ENCODE data around the gene CCDC127. TPM values are rescaled to one million over a fixed set of nuclear protein-coding genes. Genes with fewer than 3 reads are reported as not detected.
"Not testable (repeated sequence)": the region's sequence is repeated elsewhere in the genome, so short reads cannot be mapped to it uniquely, and the experiment has no call there.

CCDC127 gene
- total and polyA plus RNA-seq, 2 donors (not counting 3 experiments of a cell fraction or from before 2014, with no cell fraction given): 3.4 to 6.3 TPM

DNA sequence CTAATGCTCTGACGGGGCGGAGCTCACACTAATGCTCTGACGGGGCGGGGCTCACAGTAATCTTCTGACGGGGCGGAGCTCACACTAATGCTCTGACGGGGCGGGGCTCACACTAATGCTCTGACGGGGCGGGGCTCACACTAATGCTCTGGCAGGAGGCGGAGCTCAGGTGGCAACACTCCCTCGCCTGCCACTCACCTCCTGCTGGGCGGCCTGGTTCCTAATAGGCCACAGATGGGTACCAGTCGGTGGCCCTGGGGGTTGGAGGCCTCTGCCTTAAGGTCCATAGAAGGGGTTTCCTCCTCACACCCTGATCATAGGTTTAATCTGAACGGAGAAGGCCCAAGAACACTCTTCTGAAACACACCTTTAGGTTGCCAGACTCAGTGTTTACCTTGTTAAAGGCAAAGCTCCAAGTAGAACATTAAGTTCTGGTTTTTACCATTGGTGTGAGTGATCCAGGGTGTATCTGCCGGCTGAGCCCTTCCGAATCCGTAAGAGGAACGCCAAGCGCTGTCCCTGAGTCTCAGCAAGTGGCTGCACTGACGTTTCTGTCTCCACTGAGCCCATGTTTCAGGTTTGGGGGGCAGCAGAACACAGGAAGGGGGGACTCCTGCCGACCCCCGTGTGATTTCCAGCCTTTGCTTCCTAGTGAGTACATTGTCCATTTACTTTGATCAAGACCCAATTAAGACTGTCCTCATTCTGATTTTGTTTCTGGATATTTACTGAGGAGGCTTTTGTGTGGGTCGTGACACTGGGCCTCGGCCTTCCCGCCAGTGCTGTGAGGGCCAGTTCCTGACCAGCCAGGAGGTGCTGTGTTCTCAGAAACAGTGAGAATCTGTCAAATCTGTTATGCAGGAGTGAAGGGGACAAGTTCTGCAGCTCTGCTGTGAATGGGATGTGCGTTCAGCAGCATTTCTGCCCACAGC is 51.2 kb downstream of the CCDC127 start:
- FAIRE-seq (no peak), DNase-seq (ENCODE audit: low read depth, low spot score) (no peak)
- H4K20me1 ChIP-seq (replicated peaks; ENCODE audit: control insufficient read depth, extremely low read depth, insufficient read depth, low read length): no peaks in the 10 kb centered on the region
- H3K36me3 ChIP-seq (ENCODE audit: control insufficient read depth in 2 of 2, extremely low read depth in 1 of 2, insufficient read depth in 2 of 2, low read length in 2 of 2): no peaks in the 10 kb centered on the region
- H3K9me1 ChIP-seq (replicated peaks; ENCODE audit: control insufficient read depth, extremely low read depth, insufficient read depth, low read length): no peaks in the 10 kb centered on the region
- intact Hi-C loops (cut with micrococcal nuclease): no loop called here
- no peak overlapping the region for H2AFZ ChIP-seq (ENCODE audit: low read depth, low read length)
- no peaks in the 10 kb centered on the region for H3K27me3 ChIP-seq (ENCODE audit: control insufficient read depth in 2 of 2, insufficient read depth in 2 of 2, low read length in 2 of 2)
- TF ChIP-seq EZH2 (IDR thresholded peaks at IDR 0.05; ENCODE audit: borderline replicate concordance, low read depth, low read length, severe bottlenecking) (no peak), CTCF (IDR thresholded peaks at IDR 0.05; ENCODE audit: extremely low read depth in 1 of 2, insufficient read depth in 1 of 2, low read depth in 1 of 2, low read length in 2 of 2) (no peak)
- H3K4me2 ChIP-seq (ENCODE audit: insufficient read depth, low read length): no peak overlapping the region
- no peaks in the 10 kb centered on the region for H3K9me3 ChIP-seq (replicated peaks; ENCODE audit: control insufficient read depth, insufficient read depth, low read length)
- CTCF ChIA-PET: no interaction called here
- no peaks in the 10 kb centered on the region for H3K4me1 ChIP-seq (ENCODE audit: control insufficient read depth, extremely low read depth, insufficient read depth, low read length)
- no peak overlapping the region for H3K9ac ChIP-seq (replicated peaks; ENCODE audit: extremely low read depth, insufficient read depth, low read length)
- POLR2A ChIA-PET: no interaction called here
- no peaks in the 10 kb centered on the region for H3K79me2 ChIP-seq (ENCODE audit: control insufficient read depth, insufficient read depth, low read length)
- BruUV-seq (replicated peaks): no TSS peak
- dilution Hi-C loops (cut with MboI; ENCODE audit: extremely low pct_ligation_motif_present, low sequenced_read_pairs): no loop called here
- no peak overlapping the region for H3K27ac ChIP-seq (ENCODE audit: insufficient read depth, low read depth, low read length)
- no peak overlapping the region for H3K4me3 ChIP-seq (replicated peaks in 1 of 3; ENCODE audit: insufficient read depth in 1 of 3, low read depth in 1 of 3, low read length in 3 of 3)

- intact Hi-C loops (cut with micrococcal nuclease); CTCF ChIA-PET; H3K4me2 ChIP-seq (ENCODE audit: insufficient read depth, low read length); H3K9me1 ChIP-seq (replicated peaks; ENCODE audit: control insufficient read depth, extremely low read depth, insufficient read depth, low read length); H3K27me3 ChIP-seq (ENCODE audit: control insufficient read depth in 2 of 2, insufficient read depth in 2 of 2, low read length in 2 of 2); H3K4me3 ChIP-seq (replicated peaks in 1 of 3; ENCODE audit: insufficient read depth in 1 of 3, low read depth in 1 of 3, low read length in 3 of 3); H3K9me3 ChIP-seq (replicated peaks; ENCODE audit: control insufficient read depth, insufficient read depth, low read length); H4K20me1 ChIP-seq (replicated peaks; ENCODE audit: control insufficient read depth, extremely low read depth, insufficient read depth, low read length); dilution Hi-C loops (cut with MboI; ENCODE audit: extremely low pct_ligation_motif_present, low sequenced_read_pairs); H2AFZ ChIP-seq (ENCODE audit: low read depth, low read length); POLR2A ChIA-PET; H3K79me2 ChIP-seq (ENCODE audit: control insufficient read depth, insufficient read depth, low read length); FAIRE-seq; BruUV-seq (replicated peaks); DNase-seq (ENCODE audit: low read depth, low spot score); H3K27ac ChIP-seq (ENCODE audit: insufficient read depth, low read depth, low read length); H3K9ac ChIP-seq (replicated peaks; ENCODE audit: extremely low read depth, insufficient read depth, low read length); H3K36me3 ChIP-seq (ENCODE audit: control insufficient read depth in 2 of 2, extremely low read depth in 1 of 2, insufficient read depth in 2 of 2, low read length in 2 of 2); H3K4me1 ChIP-seq (ENCODE audit: control insufficient read depth, extremely low read depth, insufficient read depth, low read length): not testable (repeated sequence)
These were observed 53.2 kb downstream of the CCDC127 start for GRCh38 chr5:164783-165182.

Measured in endothelial cell of umbilical vein (primary cell).